Fibroblast of skin of right biceps (primary cell): Measurements from ENCODE around the gene MRPL43.

Experiments
- DNase-seq: peaks from one replicate; pipeline ENCODE4 v3.0.0-alpha.2; 2013

Gene MRPL43

GRCh38 chr10:101000915-101001658 lies 13.8 kb upstream of the MRPL43 start:
- DNase-seq: peak; percentile 78

- peak; percentile 25 for DNase-seq
These were observed 13.0 kb upstream of the MRPL43 start for GRCh38 chr10:101000127-101000914.

DNA sequence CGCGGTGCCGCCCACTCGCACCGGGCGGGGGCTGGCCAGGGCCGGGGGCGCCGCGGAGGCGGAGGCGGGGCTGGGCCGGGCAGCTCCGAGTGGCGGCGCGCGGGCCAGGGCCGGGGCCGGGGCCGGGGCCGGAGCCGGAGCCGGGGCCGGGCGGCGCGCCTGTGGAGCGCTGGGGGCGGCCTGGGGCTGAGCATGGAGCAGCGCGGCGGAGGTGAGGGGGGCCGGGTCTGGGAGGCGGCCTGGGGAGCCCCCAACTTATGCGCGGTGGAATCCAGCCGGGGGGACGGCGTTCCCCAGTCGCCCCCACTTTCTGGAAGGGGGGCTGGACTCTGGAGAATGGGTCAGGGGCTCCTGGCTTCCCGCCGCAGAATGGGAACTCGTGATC lies 12.4 kb upstream of the MRPL43 start, which contains the start of gene LZTS2:
TSS of gene LZTS2 (plus strand) at position 67 of the 385 bp plus-strand sequence. CDS start 2,731 bp downstream, outside the sequence.
- DNase-seq: no peak

- peak; percentile 80 for DNase-seq
These were observed 11.9 kb upstream of the MRPL43 start for GRCh38 chr10:100998991-100999741.

DNA sequence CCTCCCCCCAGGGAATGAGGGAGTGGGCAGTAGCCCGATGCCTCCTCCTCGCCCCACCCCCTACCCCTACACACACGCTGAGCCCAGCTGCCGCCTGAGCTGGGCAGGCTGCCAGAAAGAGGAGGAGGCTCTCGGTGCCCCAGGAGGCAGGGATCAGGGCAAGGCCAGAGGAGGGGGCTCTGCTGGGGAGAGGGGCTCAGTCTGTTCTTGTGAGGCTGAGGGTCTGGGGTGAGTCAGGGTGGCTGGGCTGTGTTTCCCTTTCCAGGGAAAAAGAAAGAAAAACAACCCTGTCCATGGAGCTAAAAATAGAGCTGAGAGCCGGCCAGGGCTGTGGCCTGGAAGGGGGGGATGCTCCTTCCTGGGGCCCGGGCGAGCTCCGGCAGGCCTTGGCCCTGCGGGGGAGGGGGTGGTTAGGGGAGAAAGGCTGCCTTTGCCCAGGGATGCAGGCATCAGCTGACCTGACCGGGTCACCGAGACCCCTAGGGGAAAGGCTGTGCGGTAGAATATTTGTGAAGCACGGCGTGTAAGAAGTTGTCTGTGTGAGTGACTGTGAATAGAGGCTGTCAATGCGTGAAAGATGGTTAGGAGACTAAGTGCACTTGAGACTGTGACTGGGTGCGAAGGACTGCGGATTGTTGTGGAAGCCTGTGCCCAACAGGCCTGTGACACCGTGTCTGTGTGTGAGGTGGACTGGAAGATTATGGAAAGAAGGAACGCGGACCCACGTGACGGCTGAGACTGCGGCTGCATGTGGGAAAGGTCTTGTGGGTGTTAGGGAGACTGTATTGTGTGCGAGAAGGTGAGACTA lies 11.1 kb upstream of the MRPL43 start:
- DNase-seq: peak; percentile 87

DNA sequence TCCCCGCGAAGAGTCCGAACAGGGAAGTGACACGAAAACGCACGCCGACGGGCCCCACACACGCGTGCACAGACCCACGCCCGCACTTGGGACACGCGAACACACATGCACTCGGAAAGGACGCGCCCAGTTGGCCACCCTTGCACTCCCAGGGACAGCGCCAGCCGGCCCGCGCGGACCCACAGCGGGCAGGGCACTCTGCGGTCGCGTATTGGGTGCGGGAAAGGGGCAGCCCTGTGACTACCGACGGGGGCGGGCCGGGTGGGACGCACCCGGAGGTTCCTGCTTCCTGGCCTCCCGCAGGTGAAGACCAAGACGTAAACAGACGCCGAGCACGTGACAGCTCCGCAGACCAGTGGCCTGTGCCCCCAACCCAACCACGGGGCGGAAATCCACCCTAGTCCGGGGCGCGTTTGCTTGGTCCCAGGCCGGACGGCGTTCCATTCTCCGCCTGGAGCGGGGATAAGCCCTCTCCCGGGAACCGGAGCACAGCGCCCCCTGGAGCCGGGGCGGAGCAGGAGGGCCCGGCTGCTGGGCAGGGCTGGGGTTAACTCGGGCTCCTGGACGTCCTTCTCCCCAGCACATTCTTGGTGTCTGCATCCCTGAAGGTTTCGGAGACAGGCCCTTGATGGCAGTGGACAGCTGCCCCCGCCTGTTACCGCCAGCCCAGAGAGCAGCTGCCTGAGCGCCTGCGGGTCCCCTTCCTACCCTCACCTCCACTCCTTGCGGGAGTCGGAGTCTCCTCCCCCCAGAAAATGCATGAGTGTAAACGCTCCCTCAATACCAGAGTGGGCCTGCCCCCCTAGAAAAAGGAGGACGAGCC lies 10.3 kb upstream of the MRPL43 start:
- peak; percentile 77 for DNase-seq

DNA sequence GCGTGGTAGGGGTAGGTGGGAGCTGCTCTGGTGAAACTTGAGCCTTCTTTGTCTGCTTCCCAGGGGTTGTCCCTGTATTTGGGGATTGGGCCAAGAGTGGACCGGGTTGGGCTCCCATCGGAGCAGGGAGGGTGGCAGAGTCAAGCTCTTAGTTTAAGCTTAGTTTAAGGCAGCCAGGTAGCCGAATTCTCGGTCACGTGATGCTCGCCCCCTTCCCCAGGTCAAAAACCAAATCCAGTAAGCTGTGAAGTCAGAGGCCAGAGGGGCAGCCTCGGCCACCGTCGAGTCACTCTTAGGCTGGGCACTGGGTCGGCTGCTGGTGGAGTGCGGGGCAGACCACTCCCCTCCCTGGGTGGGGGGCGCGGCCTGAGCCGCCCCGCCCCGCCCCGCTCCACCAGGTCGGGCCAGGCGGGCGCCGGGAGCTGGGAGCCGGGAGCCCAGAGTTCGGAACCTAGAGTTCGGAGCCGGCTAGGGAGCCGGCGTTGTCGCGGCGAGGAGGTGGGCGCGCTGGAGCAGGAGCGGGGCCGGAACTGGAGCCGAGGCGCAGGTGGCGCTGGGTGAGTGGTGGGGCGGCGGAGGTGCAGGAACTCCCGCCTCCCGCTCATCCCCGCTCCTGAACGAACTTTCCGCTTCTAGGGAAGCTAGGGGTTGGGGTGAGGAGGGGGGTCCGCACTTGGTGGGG lies 9.5 kb upstream of the MRPL43 start:
- DNase-seq: peak; percentile 13

GRCh38 chr10:100995181-100995580 lies 7.9 kb upstream of the MRPL43 start:
- DNase-seq: peak; percentile 67

GRCh38 chr10:100993986-100994708 lies 6.8 kb upstream of the MRPL43 start:
- DNase-seq: peak; percentile 58

- DNase-seq: no peak
These were observed 1.8 kb upstream of the MRPL43 start for GRCh38 chr10:100989088-100989487.

GRCh38 chr10:100988166-100988565 lies 869 bp upstream of the MRPL43 start:
- no peak for DNase-seq

DNA sequence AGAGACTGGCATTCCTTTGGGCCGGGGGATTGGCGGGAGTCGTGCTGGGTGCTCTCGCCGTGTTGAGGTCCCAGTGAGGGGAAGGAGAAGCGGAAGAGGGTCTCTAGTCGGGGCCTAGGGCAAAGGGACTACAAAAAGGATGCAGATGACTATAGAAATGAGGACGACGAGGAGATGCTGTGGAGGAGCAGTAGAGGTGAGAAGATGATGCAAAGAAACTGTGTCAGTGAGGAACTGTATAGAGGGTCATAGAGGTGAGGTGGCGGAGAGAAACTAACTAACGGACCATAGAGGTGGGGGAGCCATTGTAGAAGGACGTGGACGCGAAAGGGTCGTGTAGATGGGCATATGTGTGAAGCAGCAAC lies 370 bp upstream of the MRPL43 start:
- no peak for DNase-seq

- no peak for DNase-seq
These were observed 710 bp downstream of the MRPL43 start for GRCh38 chr10:100986623-100986951.

- DNase-seq: no peak
These were observed 2.0 kb downstream of the MRPL43 start for GRCh38 chr10:100985336-100985735.

DNA sequence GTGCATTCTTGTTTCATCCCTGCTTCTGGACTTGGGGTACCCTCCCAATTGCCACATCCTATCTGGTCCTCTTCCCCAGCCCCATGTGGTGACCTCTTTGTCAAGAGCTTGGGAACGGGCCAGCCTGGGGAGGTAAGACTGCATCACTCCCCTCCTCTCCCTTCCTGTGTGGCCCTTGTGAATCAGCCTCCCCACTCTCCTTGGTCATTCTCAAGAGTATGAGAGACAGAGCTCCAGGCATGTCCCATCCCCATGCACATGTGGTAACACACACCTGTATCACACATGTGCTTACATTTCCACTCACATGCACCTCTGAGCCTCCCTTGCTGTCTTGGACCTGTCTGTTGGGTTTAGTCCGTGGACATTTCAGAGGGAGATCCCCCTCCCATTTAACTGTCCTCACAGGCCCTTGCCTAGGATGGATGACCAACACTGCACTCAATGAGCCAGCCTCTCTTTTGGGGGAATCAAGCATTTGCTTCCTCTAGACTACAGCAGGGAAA lies 2.6 kb downstream of the MRPL43 start:
- DNase-seq: no peak

DNA sequence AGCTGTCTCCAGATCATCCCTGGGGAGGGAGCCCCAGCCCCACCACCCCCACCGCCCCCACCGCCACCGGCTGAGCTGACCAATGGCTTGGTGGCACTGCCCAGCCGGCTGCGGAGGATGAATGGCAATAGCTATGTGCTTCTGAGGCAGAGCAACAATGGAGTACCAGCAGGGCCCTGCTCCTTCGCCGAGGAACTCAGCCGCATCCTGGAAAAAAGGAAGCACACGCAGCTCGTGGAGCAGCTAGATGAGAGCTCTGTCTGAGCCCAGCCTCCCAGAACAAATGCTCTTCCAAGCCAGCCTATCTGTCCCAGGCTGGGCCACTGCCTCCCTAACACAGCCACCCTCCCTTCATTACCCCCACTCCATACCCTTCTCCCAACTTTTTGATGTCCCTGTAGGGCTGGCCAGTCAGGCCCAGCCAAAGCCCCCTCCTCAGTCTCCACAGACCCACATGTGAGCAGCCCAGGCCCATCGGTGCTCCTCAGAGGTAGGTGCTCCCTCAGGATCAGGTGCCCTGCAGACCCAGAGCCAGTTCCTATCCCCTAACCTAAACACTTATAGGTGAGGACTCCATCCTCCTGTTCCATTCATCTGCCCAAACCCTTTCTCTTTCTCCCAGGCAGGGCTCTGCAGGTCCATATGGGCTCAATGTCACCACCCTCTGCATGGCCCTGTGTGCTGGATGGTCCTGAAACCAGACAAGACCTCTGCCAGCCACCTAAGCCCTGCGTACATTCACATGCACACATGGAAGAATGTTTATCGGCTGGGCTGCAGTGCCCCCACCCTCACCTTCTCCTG lies 3.2 kb downstream of the MRPL43 start:
- no peak for DNase-seq

- no peak for DNase-seq
These were observed 4.1 kb downstream of the MRPL43 start for GRCh38 chr10:100982916-100983830.

GRCh38 chr10:100981178-100981772 lies 6.0 kb downstream of the MRPL43 start:
- DNase-seq: no peak
